Endothelial cell of umbilical vein (primary cell): ENCODE results near the gene DYRK1A. TPM values are rescaled to one million over a fixed set of nuclear protein-coding genes. Genes with fewer than 3 reads are reported as not detected.

Source experiments
- BruUV-seq: library from RNA; stranded (reverse); fragments of 400-500 nt; replicated peaks from 2 replicates; lab custom pipeline; 2021; lab: Mats Ljungman, UMichigan
- CTCF ChIA-PET: fragments of 300-600, 350-600 bp; sonication (Branson Sonifier 250); formaldehyde crosslinking; loops from one replicate; lab custom pipeline; 2021; ENCODE audit warnings: antibody characterized with exemption, inconsistent platforms; lab: Charles Lee
- POLR2A ChIA-PET: fragments of 300-600, 350-600 bp; sonication (Branson Sonifier 250); formaldehyde crosslinking; loops from one replicate; lab custom pipeline; 2021; ENCODE audit warnings: antibody characterized with exemption, inconsistent platforms; lab: Charles Lee
- DNase-seq: peaks from one replicate; pipeline ENCODE4 v3.0.0-alpha.2; 2011; ENCODE audit warnings: low read depth, low spot score
- FAIRE-seq: peaks from 2 replicates; lab custom pipeline; 2011; peaks lifted over from hg19 to GRCh38; lab: Jason Lieb, UNC
- H2AFZ ChIP-seq: 2 replicates; pipeline ENCODE4 v1.6.0; 2012; ENCODE audit warnings: low read depth, low read length, control low read depth, inconsistent platforms
- H3K27ac ChIP-seq: 2 replicates; pipeline ENCODE4 v1.5.1; 2011; ENCODE audit warnings: low read depth, mild to moderate bottlenecking, control low read depth, low read length, moderate library complexity; ENCODE audit not compliant: insufficient read depth
- H3K27me3 ChIP-seq, 2 experiments: 2 replicates each; pipeline versions ENCODE4 v1.6.0 to v1.6.1; 2011; ENCODE audit warnings: low read length in 2 of 2, mixed read lengths in 1 of 2; ENCODE audit not compliant: control insufficient read depth in 2 of 2, insufficient read depth in 2 of 2
- H3K36me3 ChIP-seq, 2 experiments: 2 replicates in 1 of 2; 3 replicates in 1 of 2; pipeline ENCODE4 v1.5.1; 2011; ENCODE audit warnings: low read length in 2 of 2, mild to moderate bottlenecking in 1 of 2, moderate library complexity in 1 of 2; ENCODE audit not compliant: control insufficient read depth in 2 of 2, insufficient read depth in 2 of 2; ENCODE audit errors: extremely low read depth in 1 of 2
- H3K4me1 ChIP-seq: 3 replicates; pipeline ENCODE4 v1.5.1; 2011; ENCODE audit warnings: mild to moderate bottlenecking, low read length; ENCODE audit not compliant: control insufficient read depth, insufficient read depth; ENCODE audit errors: extremely low read depth
- H3K4me2 ChIP-seq: 2 replicates; pipeline ENCODE4 v1.6.1; 2011; ENCODE audit warnings: low read length, control low read depth, mixed read lengths; ENCODE audit not compliant: insufficient read depth
- H3K4me3 ChIP-seq, 3 experiments: fragments of 200-600 bp in 1 of 3; sonication (generic), shearing (Covaris generic) in 1 of 3; replicated peaks in 1 of 3; 2 replicates each; pipeline ENCODE4 v1.5.1; 2011 to 2016; ENCODE audit warnings: control low read depth in 3 of 3, low read length in 3 of 3, mild to moderate bottlenecking in 2 of 3, inconsistent platforms in 1 of 3, low read depth in 1 of 3, moderate library complexity in 1 of 3; ENCODE audit not compliant: insufficient read depth in 1 of 3
- H3K79me2 ChIP-seq: 2 replicates; pipeline ENCODE4 v1.6.0; 2012; ENCODE audit warnings: low read length, inconsistent platforms; ENCODE audit not compliant: control insufficient read depth, insufficient read depth
- H3K9ac ChIP-seq: replicated peaks from 2 replicates; pipeline ENCODE3; 2011; ENCODE audit warnings: low read length, control low read depth; ENCODE audit not compliant: insufficient read depth; ENCODE audit errors: extremely low read depth
- H3K9me1 ChIP-seq: replicated peaks from 3 replicates; pipeline ENCODE4 v1.6.0; 2011; ENCODE audit warnings: mild to moderate bottlenecking, low read length; ENCODE audit not compliant: control insufficient read depth, insufficient read depth; ENCODE audit errors: extremely low read depth
- H3K9me3 ChIP-seq: replicated peaks from 2 replicates; pipeline ENCODE4 v1.5.1; 2012; ENCODE audit warnings: low read length, inconsistent platforms; ENCODE audit not compliant: control insufficient read depth, insufficient read depth
- H4K20me1 ChIP-seq: replicated peaks from 2 replicates; pipeline ENCODE3; 2011; ENCODE audit warnings: mild to moderate bottlenecking, low read length; ENCODE audit not compliant: control insufficient read depth, insufficient read depth; ENCODE audit errors: extremely low read depth
- CTCF ChIP-seq, 2 donors: IDR thresholded peaks; 1 replicate in 1 of 2; 2 replicates in 1 of 2; pipeline ENCODE4 v1.5.1; 2011; ENCODE audit warnings: low read length in 2 of 2, mild to moderate bottlenecking in 2 of 2, moderate library complexity in 2 of 2, control low read depth in 1 of 2, inconsistent platforms in 1 of 2, low read depth in 1 of 2; ENCODE audit not compliant: insufficient read depth in 1 of 2; ENCODE audit errors: extremely low read depth in 1 of 2
- EZH2 ChIP-seq: IDR thresholded peaks from 2 replicates; pipeline ENCODE4 v1.6.1; 2012; ENCODE audit warnings: borderline replicate concordance, low read depth, mild to moderate bottlenecking, moderate library complexity, low read length, inconsistent platforms; ENCODE audit not compliant: severe bottlenecking
- FOS ChIP-seq: IDR thresholded peaks from 2 replicates; pipeline ENCODE4 v1.6.1; 2011; ENCODE audit warnings: mild to moderate bottlenecking, low read length, moderate library complexity, borderline replicate concordance; ENCODE audit not compliant: insufficient read depth
- JUN ChIP-seq: IDR thresholded peaks from 2 replicates; pipeline ENCODE4 v1.6.1; 2011; ENCODE audit warnings: borderline replicate concordance, low read depth; ENCODE audit not compliant: insufficient read length, insufficient read depth
- dilution Hi-C: fragments of 300-500 bp; cut with MboI; formaldehyde crosslinking; loops from one replicate; pipeline ENCODE4 v1.15.0; 2019; ENCODE audit warnings: low sequenced_read_pairs; ENCODE audit not compliant: extremely low pct_ligation_motif_present
- intact Hi-C: fragments of 100-400 bp; cut with micrococcal nuclease; formaldehyde crosslinking; loops from one replicate; pipeline ENCODE4 v1.10.0; 2022
- polyA plus RNA-seq, 4 experiments: library from polyadenylated mRNA; depleted of rRNA in 3 of 4; stranded (reverse) in 3 of 4; unstranded in 1 of 4; fragments of >200 nt; gene quantifications; 2 replicates each; pipeline versions ENCODE4 v1.2.1 to v1.2.3, GENCODE V29; 2011 to 2012; ENCODE audit warnings: missing spikeins in 1 of 4
- total RNA-seq: library from RNA; stranded (reverse); gene quantifications from 2 replicates; pipeline ENCODE4 v1.2.3, GENCODE V29; 2021

DYRK1A gene
- total and polyA plus RNA-seq, 2 donors (not counting 3 experiments of a cell fraction or from before 2014, with no cell fraction given) = 51.8 to 53.7 TPM

- Histone ChIP-seq H3K4me3 (peak overlapping the region; percentile 89 to 94 (median 93)), H3K4me1 (peaks cover 55% of the 10 kb centered on the region), H3K27ac (peak overlapping the region; percentile 95), H3K9me1 (no peaks in the 10 kb centered on the region), H3K36me3 (no peaks in the 10 kb centered on the region), H3K9me3 (no peaks in the 10 kb centered on the region), H3K79me2 (peaks cover 71% of the 10 kb centered on the region), H3K27me3 (no peaks in the 10 kb centered on the region), H3K4me2 (peak overlapping the region; percentile 97), H2AFZ (no peak overlapping the region), H4K20me1 (no peaks in the 10 kb centered on the region), H3K9ac (peak overlapping the region; percentile 98)
- TSS peak; percentile 14 for BruUV-seq
- CTCF ChIA-PET = interaction anchor here (0.8 to 1.5 kb wide), 3 partner anchors 10 to 233 kb away, joined by 3 read pairs; no protein-coding TSS in a partner anchor
- intact Hi-C loops = loop anchor here (1.0 to 5.0 kb wide), 4 partner anchors 84 to 279 kb away; no protein-coding TSS in a partner anchor
- POLR2A ChIA-PET = interaction anchor here (0.6 to 2.9 kb wide), 3 partner anchors 102 to 225 kb away, joined by 3 to 13 read pairs (median 4); partner anchors contain the start of gene VPS26C
- peak; percentile 50 for DNase-seq
- FAIRE-seq = no peak
- TF ChIP-seq EZH2 = no peak
- TF ChIP-seq JUN = peak; percentile 29
- peak; percentile 39 for TF ChIP-seq FOS
- TF ChIP-seq CTCF (IDR thresholded peaks at IDR 0.05; ENCODE audit: extremely low read depth in 1 of 2, insufficient read depth in 1 of 2, low read depth in 1 of 2, low read length in 2 of 2) = no peak
- dilution Hi-C loops = no loop called here
These were observed 2.1 kb downstream of the DYRK1A start for GRCh38 chr21:37368541-37369279.
